Measurements from ENCODE around the gene BFSP1.

BFSP1 gene

DNA sequence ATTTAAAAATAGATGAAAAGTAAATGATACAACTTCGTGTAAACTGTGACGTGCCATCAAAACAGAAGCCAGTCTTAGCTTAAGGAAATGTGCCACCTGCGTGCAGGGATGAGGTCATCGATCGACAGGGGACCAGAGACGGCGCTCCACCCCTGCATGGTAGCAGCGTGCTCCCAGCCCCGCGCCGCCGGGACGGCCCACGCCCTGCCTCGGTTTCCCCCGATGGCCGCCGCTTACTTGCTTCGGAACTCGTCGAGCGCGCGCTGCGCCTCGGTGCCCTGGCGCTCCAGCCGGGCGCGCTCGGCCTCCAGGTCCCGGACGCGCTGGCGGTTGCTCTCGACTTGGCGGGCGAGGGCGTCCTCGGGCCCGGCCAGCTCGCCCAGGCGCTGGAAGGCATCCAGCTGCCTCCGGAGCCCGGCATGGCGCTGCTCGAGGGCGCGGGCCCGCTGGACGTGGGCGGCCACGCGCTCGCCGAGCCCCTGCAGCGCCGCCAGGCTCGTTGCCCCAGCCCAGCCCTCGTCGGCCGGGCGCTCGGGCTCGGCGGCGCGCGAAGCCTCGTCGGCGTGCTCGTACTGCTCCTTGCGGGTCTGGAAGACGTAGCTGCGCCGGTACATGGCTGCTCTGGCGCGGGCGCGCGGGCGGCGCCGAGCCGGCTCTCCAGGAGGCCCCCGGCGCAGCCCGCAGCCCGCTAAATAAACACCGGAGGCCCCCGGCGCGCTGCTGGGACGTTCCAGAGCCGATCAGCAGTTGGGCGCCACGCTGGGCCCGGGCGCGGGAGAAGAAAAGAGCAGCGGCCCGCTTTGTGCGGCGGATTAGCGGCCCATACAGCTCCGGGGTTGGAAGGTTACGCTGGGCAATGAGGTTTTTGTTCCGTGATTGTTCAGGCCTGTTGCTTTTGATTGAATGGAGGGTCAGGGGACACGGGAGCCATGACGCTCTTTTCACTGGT is at the start of gene BFSP1:
BFSP1 (minus strand) TSS at position 664 of the 949 bp plus-strand sequence; CDS start at position 614, 50 bp downstream.
- DNase-seq (ENCODE audit: low spot score): peak; percentile 84

DNA sequence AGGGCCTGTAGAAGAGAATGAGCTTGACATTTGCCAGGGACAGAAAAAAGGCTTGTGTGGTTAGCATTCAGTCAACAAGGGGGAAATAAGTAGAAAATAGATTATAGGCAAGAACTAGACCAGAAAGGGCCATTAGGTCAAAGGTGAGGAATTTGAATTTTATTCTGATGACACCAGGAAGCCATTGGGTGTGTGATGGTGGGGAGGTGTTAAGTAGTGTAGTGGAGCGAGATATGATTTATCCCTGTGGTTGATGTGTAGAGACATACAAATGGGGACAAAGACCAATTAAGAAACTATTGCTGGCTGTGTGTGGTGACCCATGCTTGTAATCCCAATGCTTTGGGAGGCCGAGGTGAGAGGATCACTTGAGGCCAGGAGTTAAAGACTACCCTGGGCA is 49.7 kb upstream of the BFSP1 start:
- no peak for DNase-seq (ENCODE audit: low spot score)

DNA sequence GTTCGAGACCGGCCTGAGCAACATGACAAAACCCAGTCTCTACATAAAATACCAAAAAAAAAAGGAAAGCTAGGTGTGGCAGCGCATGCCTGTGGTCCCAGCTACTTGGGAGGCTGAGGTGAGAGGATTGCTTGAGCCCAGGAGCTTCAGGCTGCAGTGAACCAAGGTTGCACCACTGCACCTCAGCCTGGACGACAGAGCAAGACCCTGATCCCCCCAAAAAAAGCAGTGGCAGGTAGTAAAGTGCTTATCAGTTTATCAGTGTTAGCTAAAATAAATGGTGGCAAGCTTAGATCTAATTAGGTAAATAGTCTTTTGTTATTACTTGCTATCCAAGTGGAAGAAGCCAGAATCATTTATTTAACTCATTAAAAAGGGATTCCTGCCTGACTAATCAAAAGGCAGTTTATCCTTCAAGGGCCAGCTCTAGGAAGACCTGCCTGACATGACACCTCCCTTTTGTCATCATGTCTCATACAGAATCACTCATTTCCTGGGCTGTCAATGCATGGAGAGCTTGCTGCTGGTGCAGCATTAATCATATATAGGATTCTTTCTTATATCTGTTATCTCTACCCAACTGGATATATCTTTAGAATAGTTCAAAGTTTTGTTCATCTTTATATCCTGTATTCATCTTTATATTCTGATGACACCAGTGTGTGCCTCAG is 48.3 kb upstream of the BFSP1 start:
- peak; percentile 85 for DNase-seq (ENCODE audit: low spot score)

DNA sequence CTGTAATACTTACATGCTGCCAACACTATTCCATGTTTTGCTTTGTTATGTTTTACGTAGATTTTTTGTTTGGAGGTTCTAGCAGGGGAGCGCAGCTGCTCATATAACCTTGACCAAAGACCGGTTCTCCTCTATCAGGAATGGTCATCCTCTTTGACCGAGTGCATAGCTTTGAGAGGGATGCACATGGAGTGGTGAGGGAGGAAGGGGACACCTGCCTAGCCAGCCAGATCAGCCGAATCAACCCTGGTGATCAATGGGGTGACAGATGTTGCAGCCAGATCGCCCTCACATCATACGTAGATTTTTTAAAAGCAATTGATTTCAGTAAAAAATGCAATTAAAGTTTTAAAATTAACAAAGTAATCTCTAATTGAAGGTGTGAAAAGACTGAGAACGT is 45.0 kb upstream of the BFSP1 start:
- DNase-seq (ENCODE audit: low spot score): no peak

DNA sequence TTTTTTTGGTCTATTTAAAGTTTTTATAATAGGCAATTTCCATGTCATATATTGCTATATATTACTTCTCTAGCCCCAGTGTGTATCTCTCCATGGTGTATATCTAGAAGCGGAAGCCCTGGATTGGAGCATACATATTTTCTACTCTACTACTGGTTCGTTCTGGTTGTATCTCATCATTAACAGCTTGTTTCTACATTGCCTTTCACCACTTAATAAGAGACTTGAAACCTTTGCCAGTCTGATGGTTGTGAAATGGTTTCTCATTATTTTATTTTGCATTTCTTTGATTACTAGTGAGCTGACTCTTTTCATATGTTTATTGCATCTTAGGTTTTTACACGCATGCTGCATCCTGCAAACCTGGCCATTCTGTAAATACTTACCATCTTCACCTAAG is 42.3 kb upstream of the BFSP1 start:
- no peak for DNase-seq (ENCODE audit: low spot score)

DNA sequence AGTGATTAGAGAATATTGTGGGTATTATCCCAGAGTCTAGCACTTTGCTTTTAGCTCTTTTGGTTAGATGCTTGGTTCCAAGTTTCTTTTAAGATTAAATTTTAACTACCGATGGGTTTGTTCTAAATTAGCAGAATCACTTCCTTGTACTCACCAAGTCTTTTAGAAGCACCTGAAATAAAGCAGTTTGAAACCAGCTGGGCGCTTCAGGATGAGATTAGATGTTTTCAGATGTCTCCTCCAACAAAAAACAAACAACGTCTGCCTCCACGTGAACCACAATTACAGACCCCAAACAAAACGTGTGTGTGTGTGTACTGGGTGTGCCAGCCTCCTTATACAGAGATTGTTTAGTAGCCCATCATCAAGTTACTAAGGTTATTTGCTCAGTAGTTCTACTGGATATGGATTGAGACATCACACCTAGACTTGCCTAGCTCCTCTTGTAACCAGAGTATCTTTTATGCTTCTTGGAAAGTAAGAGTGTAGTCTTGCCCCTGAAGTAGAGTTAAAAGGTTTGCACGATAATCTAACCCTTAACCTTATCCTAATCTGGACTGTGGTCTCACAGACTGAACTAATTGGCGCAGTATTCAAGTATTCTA is 41.0 kb upstream of the BFSP1 start:
- no peak for DNase-seq (ENCODE audit: low spot score)

DNA sequence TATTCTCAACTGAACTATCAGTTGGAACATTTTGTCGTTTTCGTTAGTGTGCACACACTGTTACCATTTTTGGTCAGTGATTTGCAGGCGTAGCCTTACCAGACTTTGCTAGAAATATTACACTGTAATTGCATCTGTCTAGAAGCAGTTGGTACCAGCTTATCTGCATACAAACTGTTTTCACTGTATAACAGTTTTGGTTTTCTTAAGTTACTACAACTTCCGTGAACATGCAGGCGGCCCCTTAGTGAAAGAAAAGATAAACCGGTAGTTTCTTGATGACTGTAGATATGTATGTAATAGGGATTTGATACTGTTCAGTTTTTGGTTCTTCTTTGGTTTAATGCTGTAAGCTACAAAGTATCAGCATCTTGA is 40.0 kb upstream of the BFSP1 start:
- peak; percentile 37 for DNase-seq (ENCODE audit: low spot score)

DNA sequence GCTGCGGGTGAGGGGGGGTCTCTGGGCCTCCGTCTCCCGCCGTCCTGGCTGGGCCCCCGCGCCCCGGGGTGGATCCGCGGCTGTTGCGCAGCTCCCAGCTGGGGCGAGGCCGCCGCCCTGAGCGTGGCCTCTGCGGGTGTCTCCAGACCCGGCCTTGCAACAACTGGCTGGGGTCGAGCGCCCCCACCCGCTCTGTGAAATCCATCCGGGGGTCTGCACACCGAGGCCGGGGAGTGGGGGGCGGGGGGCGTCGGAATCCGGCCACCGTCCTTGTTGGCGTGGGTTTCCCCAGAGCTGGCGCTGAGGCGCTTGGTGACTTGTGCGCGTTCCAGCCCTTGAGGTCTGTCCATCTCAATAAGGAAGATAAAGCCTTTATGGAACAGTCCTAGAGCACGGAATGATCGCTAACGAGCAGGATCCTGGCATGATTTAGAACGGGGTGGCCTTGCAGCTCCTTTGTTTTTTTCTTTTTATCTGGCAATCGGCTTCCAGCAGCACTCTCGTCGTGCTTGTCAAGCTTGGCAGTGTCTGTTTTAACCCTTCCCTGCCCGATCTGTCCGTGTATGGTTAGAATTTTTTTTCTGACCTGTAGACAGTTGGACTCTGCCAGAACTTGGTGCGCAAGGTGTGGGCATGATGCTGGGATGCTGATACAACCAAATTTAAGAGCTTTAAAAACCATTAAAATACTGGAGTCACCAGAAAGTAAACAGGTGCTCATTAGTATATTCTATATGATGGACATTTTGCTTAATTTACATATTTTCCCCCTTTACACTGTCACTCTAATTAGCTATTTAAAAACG is 39.4 kb upstream of the BFSP1 start:
- peak; percentile 79 for DNase-seq (ENCODE audit: low spot score)

DNA sequence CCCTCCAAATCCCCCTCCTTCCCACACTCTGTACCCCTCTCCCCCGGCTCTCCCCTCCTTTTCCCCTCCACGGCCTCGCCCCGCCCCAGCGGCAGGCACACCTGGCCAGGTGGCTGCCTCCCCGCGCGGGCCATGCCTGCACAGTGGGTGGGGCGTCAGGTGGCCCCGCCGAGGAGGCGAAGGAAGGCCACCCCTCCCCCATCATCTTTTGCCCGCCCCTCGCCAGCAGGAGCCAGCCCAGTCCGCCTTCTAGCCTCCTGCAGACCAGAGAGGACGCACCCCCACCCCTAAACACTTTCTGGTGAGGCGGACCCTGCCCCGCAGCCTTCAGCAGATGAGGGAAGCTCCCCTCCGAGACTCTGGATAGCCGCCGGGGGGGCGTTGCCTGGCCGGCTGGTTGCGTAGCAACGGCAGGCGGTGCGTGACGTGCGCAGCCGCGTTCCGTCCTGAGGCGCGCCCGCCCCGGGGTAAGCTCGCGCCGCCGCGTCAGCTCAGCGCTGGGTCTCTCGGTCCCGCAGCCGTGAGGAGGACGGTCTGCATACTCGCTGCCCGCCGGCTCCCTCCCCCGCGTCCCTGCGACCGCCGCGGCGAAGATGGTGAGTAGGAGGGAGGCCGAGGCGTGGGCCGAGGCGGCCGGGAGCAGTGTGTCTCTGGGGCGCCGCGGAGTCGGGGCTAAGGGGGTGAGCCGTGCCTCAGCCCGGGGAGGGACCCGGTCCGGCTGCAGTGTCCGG is 38.6 kb upstream of the BFSP1 start, which contains the start of gene DSTN:
DSTN (plus strand) TSS at position 460 of the 731 bp plus-strand sequence; CDS start at position 594, 134 bp downstream.
- DNase-seq (ENCODE audit: low spot score): peak; percentile 95

DNA sequence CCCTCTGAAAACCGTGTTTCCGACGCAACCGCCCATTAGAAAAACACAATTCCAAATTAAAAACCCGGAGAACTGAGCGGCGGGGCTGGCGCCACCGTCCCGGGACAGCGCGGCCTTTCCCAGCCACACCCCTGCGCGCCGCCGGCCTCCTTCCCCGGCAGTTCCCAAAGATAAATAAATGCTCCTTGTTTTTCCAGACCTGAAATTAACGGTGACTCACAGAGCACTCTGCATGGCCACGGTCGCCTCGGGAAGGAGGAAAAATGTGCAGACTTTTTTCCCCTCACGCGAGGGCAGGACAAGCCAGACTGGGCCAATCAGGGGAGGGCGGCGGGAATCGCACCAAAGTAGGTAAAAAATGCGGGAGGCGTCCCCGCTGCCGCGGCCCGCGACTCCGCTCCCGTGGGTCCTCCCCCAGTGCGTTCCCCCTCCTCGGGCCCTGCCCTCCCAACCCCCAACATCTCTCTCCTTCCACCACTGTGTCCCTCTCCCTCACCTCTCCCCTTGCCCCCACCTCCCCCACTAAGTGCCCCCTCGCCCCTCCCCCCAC is 37.9 kb upstream of the BFSP1 start:
- peak; percentile 93 for DNase-seq (ENCODE audit: low spot score)

DNA sequence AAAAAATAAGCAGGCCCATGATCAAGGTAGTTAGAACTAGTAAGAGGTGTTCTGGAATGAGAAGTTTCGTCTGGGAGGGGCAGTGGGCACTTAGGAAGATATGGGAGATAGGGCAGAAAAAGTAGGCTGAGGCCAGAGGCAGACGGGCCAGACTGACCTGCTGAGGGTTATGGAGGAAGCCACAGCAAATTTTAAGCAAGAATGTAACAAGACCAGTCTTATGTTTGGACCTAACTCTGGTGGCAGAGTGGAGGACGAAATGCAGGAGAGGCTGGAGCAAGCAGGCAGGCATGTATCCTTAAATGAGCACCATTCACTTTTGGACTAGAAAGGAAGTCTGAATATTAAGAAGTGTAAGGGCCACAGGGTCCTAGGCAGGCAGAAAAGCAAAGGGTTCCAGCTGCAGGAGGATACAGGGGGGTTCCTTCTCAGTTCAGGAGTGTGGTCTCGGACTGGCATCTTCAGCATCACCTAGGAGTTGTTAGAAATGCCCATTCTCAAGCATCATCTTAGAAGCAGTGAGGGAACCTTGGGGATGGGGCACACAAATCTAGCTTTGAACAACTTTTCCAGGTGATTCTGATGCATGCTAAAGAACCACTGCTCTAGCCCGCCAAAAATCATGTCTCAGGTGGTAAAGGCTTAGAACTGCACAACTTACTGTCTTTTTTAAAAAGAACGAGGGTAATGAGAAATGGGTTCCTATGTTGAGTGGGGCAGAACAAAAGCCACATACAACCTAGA is 37.0 kb upstream of the BFSP1 start:
- DNase-seq (ENCODE audit: low spot score): no peak

DNA sequence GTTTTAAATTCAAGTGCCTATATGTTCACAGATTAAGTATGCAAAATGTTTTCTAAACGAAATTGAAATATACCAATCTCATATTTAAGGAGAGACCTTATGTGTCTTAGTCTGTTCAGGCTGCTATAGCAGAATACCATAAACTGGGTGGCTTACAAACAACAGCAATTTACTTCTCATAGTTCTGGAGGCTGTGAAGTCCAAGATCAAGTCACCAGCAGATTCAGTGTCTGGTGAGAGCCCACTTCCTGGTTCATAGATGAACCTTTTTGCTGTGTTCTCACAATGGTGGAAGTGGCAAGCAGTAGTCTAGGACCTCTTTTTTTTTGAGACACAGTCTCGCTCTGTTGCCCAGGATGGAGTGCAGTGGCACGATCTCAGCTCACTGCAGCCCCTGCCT is 35.2 kb upstream of the BFSP1 start:
- no peak for DNase-seq (ENCODE audit: low spot score)

DNA sequence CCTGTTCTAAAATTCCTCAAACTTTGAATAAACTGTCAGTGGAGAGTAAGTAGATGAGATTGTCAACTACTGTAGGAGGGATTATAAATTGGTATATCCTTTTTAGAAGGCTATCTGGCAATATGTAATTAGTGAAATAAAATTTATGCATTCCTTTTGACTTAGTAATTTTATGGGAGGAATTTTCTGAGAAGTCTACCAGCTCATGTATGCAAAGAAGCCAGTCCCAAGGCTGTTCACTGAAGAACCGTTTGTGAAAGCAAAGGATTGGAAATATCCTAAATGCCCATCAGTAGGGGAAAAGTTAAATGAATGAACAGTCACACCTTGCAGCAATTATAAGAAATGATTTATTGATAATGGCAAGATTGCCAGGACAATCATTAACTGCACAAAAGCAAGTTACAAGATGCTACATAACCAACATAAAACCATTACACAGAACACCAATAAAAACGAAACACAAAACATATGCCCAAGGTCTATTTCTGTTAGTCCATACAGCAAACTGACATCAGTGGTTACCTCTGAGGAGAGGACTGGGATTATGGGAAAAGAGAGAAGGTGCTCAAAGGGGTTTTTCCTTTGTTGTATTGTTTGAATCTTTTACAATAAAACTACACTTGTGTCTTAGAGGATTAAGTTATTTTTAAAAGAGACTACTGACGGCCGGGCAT is 34.1 kb upstream of the BFSP1 start:
- no peak for DNase-seq (ENCODE audit: low spot score)

DNA sequence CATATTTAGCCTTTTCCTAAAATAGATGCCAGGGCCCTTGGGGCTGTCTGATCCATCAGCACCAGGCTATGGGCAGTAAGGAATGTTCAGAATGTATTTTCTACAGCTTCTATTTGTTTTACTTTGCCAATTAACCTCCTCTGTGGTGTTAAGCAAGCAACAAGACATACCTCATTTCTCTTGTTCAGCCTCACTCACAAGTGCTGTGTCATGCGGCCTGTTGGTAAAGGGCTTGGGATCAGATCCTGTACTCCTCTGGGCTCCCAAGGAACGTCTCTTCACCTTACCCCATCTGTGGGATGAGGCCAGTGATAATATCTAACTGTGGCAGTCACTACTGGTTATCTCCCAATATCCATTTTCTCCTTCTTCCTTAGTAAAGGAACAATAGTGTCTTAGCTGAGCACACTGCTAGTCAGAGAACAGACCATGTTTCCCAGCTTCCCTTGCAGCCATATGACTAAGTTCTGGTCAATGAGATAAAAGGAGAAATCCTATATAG is 31.7 kb upstream of the BFSP1 start:
- no peak for DNase-seq (ENCODE audit: low spot score)

DNA sequence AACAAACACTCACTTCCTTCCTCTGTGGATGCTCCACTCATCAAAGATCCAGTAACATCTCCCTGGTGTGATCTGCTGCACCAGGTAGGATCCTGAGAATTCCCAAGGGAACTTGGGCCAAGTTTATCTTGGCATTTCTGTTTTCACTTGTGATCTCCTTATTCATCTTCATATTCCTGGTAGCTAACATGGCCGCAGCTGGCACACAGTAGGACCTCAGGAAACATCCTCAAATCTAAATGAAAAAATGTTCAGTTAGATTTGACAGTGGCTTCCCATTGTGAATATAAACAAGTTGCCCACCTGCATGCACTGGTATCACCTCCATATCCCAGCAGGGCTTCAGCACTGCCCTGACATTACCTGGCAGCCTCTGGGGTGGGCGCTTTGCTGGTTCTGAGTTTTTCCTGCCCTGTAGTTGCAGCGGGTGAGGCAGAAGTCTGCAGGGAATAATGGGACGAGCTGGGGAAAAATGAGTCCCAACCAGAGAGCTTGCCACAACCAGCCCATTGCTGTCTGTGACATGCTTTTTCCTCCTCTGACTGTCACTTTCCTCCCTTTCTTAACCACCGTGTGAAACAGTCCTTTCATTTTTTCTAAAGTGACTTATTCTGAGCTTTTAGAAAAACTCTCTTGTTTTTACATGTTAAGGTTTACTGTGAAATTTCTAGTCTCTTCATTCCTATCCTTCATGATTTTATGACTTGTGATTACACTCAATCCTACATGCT is 29.3 kb upstream of the BFSP1 start:
- DNase-seq (ENCODE audit: low spot score): no peak

DNA sequence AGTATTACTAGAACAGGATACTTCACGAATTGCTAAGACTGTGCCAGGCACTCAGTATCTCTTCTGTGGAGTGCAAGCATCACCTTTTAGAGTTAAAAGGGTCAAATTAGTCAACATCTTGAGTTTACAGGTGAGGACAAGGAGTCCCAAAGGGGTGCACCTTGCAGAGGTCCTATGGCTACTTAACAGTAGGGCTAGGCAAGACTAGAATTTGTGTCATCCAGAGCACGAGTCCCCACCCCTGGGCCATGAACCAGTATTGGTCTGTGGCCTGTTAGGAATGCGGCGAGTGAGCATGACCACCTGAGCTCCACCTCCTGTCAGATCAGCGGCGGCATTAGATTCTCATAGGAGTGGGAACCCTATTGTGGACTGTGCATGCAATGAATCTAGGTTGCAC is 28.2 kb upstream of the BFSP1 start:
- DNase-seq (ENCODE audit: low spot score): no peak

DNA sequence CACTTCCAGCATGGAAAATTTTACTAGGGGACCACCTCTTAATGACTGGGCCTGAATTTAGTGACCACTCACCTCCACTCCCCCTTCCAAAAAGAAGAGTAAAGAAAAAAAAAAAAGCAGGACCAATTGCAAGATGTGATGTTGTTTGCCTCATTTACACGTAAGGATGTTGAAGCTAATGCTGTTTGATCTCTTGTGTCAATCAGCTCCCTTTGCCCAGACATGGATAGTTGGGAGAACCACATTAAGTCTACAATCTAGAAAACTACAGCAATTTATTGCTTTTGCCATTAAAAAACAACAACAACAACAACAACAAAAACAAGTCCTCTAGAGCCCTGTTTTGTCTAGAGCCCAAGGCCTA is 27.7 kb upstream of the BFSP1 start:
- no peak for DNase-seq (ENCODE audit: low spot score)

DNA sequence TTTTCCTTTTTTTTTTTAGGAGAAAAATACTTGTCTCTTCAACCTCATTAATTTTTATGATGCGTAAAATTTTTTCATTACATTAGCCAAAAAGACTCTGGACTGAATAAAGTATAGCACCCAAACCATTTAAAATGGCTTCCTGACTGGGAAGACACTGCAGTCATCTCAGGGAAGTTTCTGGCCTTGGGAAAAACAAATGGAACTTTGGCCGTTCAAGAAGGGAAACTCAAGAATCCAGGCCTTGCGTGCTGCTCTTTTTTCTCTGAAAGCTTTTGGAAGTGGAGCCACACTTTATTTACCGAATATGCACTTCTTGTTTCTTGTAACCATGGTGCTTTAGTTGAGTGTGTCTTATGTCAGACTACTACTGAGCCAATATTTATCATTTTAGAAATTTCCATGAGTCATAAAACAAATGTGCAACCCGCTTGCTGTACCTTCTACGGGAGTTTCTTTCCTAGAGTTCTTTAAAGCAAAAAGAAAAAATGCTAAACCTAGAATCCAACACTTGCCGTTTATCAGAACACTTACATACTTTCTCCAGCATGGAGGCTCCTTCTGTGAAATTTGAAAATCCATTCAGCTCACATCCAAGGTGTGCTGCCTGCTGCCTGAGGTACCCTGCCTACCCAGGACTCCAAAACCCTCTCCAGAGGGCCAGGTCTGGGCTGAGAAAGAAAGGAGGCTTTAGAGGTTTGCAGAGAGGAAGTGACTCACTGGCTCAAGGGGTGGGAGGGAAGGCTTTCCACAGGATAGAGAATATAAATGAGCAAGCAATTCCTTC is 27.2 kb upstream of the BFSP1 start:
- DNase-seq (ENCODE audit: low spot score): peak; percentile 98
